KG1 (cell line): ENCODE results near the gene PPP1R13B.
A peak's percentile ranks its signal among the peaks of the same experiment; 100 is the strongest.

Source experiments
- DNase-seq: peaks from one replicate; lab custom pipeline; 2025; lab: John Stamatoyannopoulos, UW

Gene PPP1R13B

DNA sequence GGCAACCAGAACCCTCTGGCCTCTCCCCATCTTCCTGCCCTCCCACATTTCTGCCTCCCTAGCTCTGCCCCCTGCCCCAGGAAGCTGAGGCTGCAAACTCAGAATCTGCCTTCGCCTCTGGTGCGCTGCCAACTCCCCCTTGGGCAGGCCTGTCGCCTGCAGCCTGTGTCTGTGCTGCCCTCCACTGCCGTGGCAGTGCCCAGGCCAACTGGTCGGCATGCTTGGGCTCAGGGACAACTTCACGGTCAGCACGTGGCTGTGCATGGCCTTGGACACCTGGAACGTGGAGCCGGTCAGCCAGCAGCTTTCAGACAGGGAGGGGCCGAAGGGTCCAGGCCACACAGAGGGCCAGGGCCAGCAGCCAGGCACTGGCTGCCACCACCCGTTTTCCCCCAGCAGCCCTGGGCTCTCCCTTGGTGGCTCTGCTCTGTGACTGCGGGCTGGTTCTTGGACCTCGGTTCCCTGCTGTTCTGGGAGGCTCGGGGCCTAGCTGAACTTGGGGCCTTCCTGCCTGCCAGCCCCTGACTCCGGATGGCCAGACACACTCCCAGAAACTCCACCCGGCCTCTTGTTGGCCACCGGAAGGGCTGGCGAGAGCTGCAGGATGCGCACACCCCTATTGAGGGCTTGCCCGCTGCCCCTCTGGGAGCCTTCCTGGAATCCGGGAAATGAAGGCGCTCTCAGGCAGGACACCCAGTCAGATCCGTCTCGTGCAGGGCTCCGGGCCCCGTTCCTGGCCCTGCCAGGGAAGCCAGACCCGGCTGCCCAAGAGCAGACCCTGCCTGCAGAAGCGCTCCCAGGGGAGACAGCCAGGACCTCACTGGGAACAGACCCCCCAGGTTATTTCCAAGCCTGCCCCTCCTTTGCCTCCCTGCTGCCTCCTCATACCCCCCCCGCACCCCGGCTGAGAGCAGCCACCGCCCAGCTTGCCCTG lies 34.2 kb upstream of the PPP1R13B start:
- no peak for DNase-seq

DNA sequence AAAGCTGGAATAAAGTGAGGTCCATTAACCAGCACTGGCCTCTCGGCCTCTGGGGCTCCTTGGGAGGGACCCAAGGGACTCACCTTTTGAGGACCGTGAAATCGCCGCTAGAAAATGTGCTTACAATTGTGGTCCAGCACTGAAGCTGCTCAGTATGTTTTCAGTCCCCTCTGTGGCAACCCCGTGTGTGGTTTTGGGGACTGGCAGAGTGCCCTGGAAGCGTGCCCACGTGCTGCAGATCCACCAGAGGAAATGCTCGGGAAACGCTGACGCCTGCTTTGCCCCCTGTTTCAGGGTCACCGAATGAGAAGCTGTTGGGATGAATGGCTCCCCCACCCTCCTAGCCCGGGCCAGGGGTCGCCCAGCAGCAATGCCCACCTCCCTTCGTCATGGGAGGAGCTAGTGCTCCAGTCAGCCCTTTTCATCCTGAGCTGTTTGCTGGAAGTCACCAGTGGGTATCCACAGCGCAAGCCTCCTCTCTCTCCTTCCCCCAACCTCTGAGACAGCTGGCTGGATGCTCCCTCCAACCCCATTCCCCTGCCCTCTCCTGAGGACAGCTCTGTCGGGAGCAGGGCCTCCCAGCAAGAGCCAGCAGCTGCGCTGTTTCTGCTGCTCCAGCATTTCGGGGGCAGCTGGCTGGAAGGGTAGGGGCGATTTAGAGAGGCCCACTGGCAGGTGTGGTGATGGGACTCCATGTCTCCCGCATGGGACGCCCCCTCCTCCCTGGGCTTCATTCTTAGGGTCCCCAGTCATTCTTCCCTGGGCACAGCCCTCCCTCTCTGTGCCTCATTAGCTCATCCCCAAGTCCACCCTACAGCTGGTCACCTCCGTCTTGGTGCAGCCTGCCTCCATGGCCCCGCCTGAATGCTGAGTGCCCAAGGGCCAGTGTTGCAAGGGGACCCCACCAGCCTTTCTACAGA lies 33.2 kb upstream of the PPP1R13B start:
- peak; percentile 31 for DNase-seq

DNA sequence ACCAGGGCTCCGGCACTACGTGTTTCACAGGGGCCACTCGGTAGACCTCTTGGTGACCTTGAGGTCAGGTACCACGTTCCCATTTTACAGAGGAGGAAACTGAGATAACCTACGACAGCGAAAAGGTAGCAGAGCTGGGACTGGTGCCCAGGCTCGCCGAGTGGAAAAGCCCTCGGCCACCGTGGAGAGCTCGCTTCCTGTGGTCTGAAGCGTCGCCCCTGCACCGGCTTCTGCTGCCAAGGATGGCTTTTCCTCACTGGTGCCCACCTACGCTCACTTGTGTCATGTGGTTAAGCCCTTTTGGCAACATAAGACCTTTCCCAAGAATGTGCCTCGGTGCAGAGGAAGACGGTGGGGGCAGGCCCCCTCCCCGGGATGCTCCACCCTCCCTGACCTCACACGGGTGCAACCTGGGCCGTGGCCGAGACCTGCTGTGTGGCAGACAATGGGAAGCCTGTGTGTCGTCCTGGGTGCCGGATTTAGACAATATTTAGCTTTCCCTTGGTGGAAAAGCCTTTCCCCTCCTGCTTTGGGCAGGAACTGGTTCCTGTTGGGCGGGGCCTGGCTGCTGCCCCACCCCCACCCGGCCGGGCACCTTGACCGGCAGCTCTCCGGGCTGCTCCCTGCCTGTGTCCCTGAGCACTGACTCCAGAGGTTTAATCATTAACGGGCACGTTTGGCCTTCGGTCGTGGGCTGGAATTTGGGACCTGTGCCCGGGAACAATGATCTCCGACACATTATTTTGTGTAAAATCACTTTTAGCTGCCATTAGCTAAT lies 32.4 kb upstream of the PPP1R13B start:
- DNase-seq: no peak

DNA sequence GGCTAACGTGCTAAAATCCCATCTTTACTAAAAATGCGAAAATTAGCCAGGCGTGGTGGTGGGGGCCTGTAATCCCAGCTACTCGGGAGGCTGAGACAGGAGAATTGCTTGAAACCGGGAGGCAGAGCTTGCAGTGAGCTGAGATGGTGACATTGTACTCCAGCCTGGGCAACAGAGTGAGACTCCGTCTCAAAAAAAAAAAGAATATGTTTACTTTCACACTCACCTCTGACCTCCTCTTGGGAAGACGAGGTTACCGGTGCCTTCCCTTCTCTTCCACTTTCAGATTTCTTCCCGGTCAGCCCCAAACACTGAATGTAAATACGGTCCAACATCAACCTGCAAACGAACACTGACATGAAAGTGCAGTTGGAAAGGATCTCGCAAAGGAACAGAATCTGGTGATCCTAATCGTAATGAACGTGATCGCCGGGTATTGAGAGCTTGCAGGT lies 31.8 kb upstream of the PPP1R13B start:
- no peak for DNase-seq

DNA sequence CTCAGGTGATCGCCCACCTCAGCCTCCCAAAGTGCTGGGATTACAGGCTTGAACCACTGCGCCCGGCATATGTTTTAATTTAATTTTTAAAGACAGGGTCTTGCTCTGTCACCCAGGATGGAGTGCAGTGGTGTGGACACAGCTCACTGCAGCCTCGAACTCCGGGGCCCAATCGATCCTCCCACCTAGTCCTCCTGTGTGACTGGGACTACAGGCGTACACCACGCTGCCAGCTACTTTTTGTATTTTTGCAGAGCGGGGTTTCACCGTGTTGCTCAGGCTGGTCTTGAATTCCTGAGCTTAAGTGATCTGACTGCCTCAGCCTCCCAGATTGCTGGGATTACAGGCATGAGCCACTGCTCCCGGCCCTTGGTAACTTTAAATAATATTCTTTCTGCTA lies 30.8 kb upstream of the PPP1R13B start:
- DNase-seq: no peak

DNA sequence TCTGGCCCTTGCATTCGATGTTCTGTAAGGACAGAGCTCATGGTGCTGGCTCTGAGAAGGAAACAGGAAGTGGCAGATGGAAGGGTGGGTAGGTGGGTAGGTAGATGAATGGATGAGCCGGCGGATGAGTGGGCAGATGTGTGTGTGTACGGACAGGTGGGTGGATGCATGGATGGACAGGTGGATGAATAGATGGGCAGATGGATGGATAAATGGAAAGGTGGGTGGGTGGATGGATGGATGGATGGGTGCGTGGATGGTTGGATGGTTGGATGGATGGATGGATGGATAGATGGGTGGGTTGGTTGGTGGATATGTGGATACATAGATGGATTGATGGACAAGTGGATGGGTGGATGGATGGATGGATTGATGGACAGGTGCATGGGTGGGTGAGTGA lies 27.6 kb upstream of the PPP1R13B start:
- DNase-seq: no peak

DNA sequence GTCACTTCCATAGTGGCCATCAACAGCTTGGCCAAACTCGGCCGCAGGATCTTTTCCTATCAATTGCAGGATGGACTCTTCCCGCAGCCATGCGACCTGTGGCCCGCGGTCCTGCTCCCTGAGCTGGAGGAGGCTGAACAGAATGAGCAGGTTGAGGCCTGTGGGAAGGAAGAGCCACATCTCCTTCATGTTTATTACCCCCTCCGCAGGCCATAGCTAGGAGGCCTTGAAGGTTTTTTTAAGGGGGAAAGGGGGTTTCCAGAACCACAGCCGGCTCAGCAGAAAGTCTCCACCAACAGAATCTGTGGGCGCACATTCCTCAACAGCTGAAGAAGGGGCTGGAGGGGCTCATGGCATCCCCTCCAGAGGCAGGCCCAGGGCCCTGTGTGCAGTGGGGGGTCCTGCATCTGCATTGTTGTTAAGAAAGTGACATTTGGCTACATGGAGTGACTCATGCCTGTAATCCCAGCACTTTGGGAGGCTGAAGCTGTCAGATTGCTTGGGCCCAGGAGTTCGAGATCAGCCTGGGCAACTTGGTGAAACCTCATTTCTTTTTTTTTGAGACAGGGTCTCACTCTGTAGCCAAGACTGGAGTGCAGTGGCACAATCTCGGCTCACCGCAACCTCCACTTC lies 25.2 kb upstream of the PPP1R13B start:
- no peak for DNase-seq

DNA sequence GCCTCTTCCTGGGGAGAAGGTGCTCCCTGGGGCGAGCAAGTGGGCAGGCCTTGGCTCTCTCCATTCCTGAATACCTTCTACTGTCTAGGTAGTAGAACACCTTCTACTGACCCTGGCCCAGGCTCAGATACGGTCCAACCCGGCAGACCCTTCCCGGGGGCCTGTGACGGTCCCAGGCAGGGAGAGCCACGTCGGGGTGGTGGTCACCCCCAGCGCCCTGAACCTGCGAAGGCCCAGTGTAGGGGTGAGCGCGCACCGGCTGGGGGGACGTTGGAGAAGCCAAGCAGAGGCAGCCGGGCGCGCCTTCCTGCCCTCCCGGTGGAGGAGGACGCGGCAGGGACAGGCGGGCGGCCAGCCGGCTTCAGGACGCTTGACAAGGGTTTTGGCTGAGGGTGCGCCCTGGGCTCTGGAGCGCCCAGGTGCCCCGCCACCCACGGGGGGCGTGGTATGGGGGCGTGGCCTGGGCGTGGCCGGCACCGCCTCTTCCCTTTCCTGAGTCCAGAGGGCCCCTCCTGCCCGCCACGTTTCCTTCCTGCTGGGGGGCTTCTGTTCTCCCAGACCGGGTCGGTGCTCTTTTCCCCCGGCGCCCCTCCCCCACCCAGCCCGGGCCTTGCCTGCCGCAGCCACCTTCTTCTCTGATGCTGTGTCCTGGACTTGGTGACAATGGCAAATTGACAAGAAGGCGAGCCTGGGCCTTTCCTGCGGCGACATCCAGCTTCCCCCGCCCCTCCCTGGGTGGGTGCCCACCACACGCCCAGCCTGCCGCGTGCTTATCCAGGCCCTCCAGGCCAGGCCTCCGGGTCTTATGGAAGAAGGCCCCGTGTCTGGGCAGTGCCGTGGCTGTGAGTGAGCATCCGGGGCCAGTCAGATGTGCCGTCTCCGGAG lies 24.5 kb upstream of the PPP1R13B start:
- no peak for DNase-seq

DNA sequence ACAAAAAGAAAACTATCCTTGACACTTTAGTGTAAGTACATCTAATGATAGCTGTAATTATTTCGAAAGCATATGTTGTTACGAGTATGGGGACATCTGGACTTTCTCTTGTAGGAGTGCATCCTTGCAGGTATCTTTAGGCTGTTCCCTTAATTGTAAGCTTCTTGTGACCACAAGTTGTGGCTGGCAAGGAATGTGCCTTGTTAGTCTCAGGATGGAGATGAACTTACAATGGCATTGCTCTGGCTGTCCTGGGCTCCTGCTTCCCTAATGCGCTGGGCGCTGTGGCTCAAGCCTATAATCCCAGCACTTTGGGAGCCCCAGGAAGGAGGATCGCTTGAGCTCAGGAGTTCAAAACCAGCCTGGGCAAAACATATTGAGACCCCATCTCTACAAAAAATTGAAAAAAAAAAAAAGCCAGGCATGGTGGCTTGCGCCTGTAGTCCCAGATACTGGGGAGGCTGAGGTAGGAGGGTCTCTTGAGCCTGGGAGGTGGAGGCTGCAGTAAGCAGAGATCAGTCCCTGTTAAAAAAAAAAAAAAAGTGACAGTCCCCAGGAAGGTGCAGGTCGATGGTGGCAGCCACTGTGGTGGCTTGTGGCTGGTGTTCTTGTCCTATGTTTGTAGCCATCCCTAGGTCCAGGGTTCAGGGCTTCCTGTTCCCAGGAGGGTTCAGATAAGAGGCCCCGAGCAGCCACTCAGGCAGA lies 23.7 kb upstream of the PPP1R13B start:
- DNase-seq: no peak

DNA sequence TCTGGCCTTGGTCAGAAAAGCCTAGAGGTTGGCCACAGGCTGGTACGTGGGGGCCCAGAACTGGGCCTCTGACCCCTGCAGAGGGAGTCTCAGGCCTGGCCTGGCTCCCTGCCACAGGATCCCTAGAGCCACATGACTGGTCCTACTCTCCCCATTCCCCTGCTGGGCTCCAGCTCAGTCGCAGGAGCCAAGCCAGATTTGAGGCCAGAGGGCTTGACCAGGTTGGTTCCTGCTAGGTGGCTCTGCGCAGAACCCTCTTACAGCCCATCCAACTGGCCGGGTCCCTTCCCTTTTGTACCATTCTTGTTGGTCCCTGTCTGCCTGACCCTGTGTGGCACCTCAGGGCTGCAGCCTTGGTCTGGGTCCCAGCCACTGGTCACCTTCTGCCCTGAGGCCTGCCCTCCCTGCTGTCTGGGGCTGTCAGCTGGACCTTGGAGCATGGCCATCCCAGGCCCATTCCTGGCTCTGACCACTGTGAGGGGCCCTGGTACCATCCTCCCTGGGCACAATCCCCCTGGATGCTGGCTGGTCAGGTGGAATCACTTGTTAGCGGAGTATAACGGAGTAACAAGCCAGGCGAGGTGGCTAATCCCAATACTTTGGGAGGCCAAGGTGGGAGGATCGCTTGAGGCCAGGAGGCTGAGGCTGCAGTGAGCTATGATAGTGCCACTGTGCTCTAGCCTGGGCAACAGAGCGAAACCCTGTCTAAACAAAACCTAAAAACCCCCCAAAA lies 22.9 kb upstream of the PPP1R13B start:
- no peak for DNase-seq

DNA sequence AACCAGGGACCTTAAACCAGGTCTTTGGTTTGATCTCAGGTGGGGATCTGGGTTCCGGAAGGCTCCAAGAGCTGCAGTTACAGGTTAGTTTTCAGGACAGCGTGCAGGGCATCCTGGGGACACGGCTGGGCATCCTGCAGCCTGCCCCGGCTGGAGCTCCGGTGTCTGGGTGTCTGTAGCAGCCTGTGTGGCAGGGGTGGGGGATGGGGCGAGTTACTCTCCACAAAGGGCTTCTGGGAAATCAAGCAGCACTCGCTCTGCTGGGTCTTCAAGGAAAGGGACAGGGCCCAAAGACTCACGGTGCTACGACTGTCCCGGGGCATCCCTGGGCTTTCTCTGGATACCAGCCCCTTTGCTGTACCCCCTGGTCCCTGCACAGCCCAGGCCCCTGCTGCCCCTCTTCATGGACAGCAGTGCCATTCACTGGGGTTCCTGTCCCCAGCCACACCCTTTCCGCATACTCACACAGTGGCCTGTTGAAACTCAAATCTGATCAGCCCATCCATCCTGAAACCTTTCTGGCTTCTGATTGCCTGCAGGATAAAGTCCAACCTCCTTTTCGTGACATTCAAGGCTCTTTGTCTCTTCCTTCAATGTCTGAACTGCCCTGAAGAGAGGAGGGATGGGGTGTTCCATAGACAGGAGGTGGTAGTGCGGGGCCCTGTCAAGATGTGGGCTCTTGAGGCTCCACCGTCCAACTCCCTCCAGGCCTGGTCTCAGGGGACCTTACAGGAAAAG lies 22.2 kb upstream of the PPP1R13B start:
- DNase-seq: no peak

DNA sequence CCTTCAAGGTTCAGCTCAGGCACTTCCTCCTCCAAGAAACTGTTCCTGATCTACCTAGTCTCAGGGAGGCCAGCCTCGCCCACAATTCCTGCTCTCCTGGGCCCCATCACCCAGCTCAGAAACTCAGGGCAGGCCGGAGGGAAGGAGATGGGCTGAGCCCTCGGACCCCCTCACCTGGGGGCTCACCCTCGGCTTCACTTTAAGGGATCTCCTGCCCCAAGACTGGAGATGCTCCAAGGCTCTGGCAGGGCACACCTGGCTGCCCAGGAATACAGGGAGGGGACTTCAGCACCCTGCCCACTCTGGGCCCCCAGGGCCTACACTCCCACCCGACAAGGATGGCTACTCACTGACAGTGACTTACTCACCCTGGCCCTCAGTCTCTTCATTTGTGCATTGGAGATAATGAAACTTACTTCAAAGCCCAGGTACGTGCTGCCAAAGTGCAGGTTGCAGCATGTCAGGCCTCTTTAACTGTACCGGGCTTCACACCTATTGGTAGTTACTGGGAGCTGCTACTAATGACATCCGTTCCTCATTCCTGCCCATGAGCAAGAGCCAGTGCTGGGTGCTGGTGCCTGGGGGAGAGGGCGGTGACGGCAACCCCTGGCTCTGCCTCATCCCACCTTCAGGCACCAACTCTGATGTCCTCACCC lies 21.0 kb upstream of the PPP1R13B start:
- DNase-seq: no peak

DNA sequence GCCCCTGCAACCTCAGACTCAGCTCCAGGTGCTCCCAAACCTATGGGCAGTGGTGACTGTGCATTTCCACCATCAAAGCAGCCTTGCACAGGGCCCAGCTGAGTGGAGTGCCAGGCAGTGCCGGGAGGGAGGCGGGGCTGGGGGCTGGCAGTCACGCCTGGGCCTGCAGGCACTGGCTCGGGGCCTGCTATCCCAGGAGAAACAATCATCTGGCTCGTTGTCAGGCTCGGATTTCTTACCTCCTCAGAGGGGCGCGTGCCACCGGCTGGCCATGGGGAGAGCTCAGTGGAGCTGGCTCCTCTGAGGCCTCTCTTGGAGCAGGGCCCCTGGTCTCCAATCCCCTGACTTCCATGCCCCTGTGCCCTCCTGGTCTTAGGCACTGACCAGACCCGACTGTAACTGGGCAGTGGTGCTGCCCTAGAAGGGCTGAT lies 20.2 kb upstream of the PPP1R13B start:
- no peak for DNase-seq

DNA sequence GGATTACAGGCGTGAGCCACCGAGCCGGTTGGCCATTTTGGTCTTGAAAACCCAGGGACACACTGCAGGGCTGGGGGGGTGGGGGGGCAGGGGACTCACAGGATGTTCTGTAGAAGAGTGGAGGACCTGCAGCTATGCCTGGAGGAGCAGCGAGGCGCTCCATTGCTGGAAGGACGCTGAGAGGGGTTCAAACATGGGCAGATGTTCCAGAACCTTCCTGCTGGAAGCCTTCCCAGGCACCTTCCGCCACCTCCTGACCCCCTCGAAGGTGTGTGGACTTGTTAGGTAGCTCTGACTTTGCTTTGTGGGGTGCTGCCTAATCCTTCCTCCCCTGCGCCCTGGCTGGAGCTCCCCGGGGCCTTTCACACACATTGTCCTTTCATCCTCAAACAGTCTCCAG lies 19.6 kb upstream of the PPP1R13B start:
- no peak for DNase-seq

DNA sequence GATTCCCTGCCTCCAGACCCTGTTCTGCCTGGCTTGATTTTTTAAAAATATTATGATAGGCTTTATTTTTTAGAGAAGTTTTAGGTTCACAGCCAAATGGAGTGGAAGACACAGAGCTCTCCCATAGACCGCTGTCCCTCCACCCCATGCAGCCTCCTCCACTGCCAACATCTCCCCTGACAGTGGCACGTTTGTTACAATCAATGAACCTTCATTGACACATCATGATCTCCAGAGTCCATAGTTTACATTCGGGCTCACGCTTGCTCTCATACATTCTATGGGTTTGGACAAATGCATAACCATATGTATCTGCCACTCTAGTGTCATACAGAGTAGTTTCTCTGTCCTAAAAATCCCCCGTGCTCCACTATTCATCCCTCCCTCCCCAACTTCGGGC lies 15.9 kb upstream of the PPP1R13B start:
- DNase-seq: no peak

DNA sequence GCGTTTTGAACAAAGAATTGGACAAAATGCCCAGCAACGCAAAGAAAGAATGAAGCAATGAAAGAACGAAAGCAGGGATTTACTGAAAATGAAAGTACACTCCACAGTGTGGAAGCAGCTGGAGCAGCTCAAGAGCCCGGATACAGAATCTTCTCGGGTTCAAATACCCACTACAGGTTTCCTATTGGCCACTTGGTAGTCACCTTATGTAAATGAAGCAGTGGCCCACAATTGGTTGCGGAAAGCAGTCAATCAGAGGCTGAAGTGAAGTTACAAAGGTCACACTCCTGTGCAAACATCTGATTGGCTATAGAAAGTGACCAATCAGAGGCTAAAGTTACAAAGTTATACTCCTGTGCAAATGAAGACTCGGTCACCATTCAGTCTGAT lies 15.0 kb upstream of the PPP1R13B start:
- DNase-seq: no peak

DNA sequence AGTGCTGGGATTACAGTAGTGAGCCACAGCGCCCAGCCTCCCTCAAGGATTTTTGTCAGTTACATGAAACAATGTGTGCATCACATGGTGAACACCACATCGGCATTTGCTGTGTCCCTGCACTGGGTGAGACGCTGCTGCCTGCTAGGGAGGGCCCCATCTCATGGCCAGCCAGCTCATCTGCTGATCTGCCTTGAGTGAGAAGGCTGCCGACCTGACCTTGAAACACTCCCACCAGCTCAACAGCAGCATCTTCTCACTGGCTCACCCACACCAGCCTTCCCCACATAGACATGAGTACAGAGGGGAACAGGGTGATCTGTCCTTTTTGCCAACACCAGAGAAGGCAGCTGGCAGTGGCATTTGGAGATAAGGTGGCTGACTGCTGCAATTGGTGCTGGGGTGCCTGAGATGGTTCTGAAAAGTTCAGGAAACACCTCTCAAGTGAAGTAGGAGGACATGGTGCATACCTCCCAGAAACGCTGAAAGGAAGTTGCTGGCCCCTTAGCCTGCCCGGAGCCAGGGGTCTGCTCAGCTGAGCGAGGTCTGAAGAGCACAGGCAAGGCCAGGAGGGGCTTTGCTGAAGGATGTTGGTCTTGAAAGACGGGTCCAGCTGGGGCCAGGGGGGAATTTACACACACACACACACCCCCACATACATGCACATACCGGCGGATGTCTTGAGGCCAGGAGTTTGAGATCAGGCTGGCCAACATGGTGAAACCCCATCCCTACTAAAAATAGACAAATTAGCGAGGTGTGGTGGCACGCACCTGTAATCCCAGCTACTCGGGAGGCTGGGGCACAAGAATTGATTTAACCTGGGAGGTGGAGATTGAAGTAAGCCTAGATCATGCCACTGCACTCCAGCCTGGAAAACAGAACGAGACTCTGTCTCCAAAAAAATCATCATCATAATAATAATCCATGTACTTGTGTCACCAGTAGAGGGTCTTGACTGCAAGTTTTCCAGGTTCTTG lies 14.3 kb upstream of the PPP1R13B start:
- DNase-seq: no peak
